Panc1 (cell line): ENCODE data around the gene PROK1. TPM values are rescaled to one million over a fixed set of nuclear protein-coding genes. Genes with fewer than 3 reads are reported as not detected.

Source experiments
- ATAC-seq: fragments of 200-7000 bp; cut with Tn5 transposase; 2 replicates; pipeline ENCODE4 v1.9.1; 2020; ENCODE audit warnings: mild to moderate bottlenecking, moderate library complexity
- BruUV-seq: library from RNA; stranded (reverse); fragments of 400-500 nt; replicated peaks from 2 replicates; lab custom pipeline; 2021; lab: Mats Ljungman, UMichigan
- CTCF ChIA-PET: fragments of 300-600 bp; sonication (Branson Sonifier 250); formaldehyde crosslinking; loops from one replicate; lab custom pipeline; 2022; ENCODE audit warnings: antibody characterized with exemption; lab: Charles Lee
- POLR2A ChIA-PET: fragments of 300-600 bp; sonication (Branson Sonifier 250); formaldehyde crosslinking; loops from one replicate; lab custom pipeline; 2022; ENCODE audit warnings: antibody characterized with exemption; lab: Charles Lee
- DNase-seq: peaks from one replicate; pipeline ENCODE4 v3.0.0-alpha.2; 2010; ENCODE audit warnings: low read depth, low spot score
- H3K27ac ChIP-seq: 2 replicates; pipeline ENCODE4 v1.5.1; 2011; ENCODE audit warnings: mild to moderate bottlenecking, low read length, inconsistent platforms
- H3K27me3 ChIP-seq: fragments of 200-500 bp; sonication (Bioruptor generic); 2 replicates; pipeline ENCODE4 v1.6.0; 2014; ENCODE audit warnings: low read length, inconsistent platforms; ENCODE audit not compliant: control insufficient read depth, insufficient read depth
- H3K36me3 ChIP-seq: fragments of 200-500 bp; sonication (Bioruptor generic); 2 replicates; pipeline ENCODE4 v1.5.1; 2014; ENCODE audit warnings: inconsistent platforms, mild to moderate bottlenecking, low read length, moderate library complexity; ENCODE audit not compliant: control insufficient read depth, insufficient read depth
- H3K4me1 ChIP-seq: 2 replicates; pipeline ENCODE4 v1.5.1; 2011; ENCODE audit warnings: inconsistent platforms, mild to moderate bottlenecking, low read length, moderate library complexity; ENCODE audit not compliant: control insufficient read depth, insufficient read depth
- H3K4me3 ChIP-seq, 2 experiments: 2 replicates each; pipeline ENCODE4 v1.5.1; 2011 to 2012; ENCODE audit warnings: low read depth in 2 of 2, low read length in 2 of 2, mild to moderate bottlenecking in 2 of 2, inconsistent platforms in 1 of 2, moderate library complexity in 1 of 2
- H3K9me3 ChIP-seq: fragments of 200-500 bp; sonication (Bioruptor generic); 2 replicates; pipeline ENCODE4 v1.5.1; 2014; ENCODE audit warnings: low read depth, mild to moderate bottlenecking, inconsistent platforms, low read length, moderate library complexity; ENCODE audit not compliant: control insufficient read depth, insufficient read depth
- CTCF ChIP-seq: fragments of 450-650 bp; IDR thresholded peaks from 2 replicates; pipeline ENCODE4 v1.5.1; 2017; ENCODE audit warnings: mild to moderate bottlenecking
- POLR2AphosphoS5 ChIP-seq: IDR thresholded peaks from 2 replicates; pipeline ENCODE4 v1.6.1; 2012; ENCODE audit warnings: mild to moderate bottlenecking, low read depth, low read length, moderate library complexity
- REST ChIP-seq, 2 experiments: IDR thresholded peaks; 2 replicates each; pipeline ENCODE4 v1.6.1; 2011 to 2012; ENCODE audit warnings: low read depth in 2 of 2, control low read depth in 1 of 2, low read length in 1 of 2, mild to moderate bottlenecking in 1 of 2, moderate library complexity in 1 of 2; ENCODE audit not compliant: insufficient read depth in 1 of 2
- SIN3A ChIP-seq: IDR thresholded peaks from 2 replicates; pipeline ENCODE4 v1.6.1; 2012; ENCODE audit warnings: low read depth, mild to moderate bottlenecking, low read length, moderate library complexity, borderline replicate concordance; ENCODE audit not compliant: insufficient read depth
- TCF7L2 ChIP-seq: IDR thresholded peaks from 2 replicates; pipeline ENCODE4 v1.6.1; 2011; ENCODE audit warnings: mild to moderate bottlenecking, low read depth, low read length, inconsistent platforms
- in situ Hi-C: cut with HindIII; loops from 2 replicates; pipeline ENCODE4 v1.10.0; 2016; ENCODE audit warnings: low sequenced_read_pairs, low pct_unique_long_range_greater_than_20kb
- intact Hi-C: fragments of 100-400 bp; cut with micrococcal nuclease; formaldehyde crosslinking; loops from one replicate; pipeline ENCODE4 v1.10.0; 2022; ENCODE audit not compliant: unreplicated experiment
- total RNA-seq: library from RNA; stranded (reverse); gene quantifications from one replicate; pipeline ENCODE4 v1.2.1, GENCODE V29; 2021; ENCODE audit not compliant: unreplicated experiment

The PROK1 gene
- total RNA-seq, 1 experiment from 2014 or later = not detected

- Histone ChIP-seq H3K27me3 (no peaks in the 10 kb centered on the region), H3K36me3 (no peaks in the 10 kb centered on the region), H3K27ac (no peak overlapping the region), H3K4me1 (no peaks in the 10 kb centered on the region), H3K4me3 (no peak overlapping the region), H3K9me3 (no peaks in the 10 kb centered on the region)
- DNase-seq (no peak), ATAC-seq (no peak)
- TF ChIP-seq REST (IDR thresholded peaks at IDR 0.05; ENCODE audit: insufficient read depth in 1 of 2, low read depth in 2 of 2, low read length in 1 of 2) (no peak), SIN3A (no peak), CTCF (no peak), TCF7L2 (no peak), POLR2AphosphoS5 (no peak)
- no TSS peak for BruUV-seq
- in situ Hi-C loops (no loop called here), intact Hi-C loops (no loop called here)
- POLR2A ChIA-PET = no interaction called here
- CTCF ChIA-PET = no interaction called here
Measured at GRCh38 chr1:110441888-110442287, 9.1 kb upstream of the PROK1 start.

GRCh38 chr1:110443451-110443850 lies 7.5 kb upstream of the PROK1 start:
- Histone ChIP-seq H3K4me1 (no peaks in the 10 kb centered on the region), H3K36me3 (no peaks in the 10 kb centered on the region), H3K9me3 (no peaks in the 10 kb centered on the region), H3K27ac (no peak overlapping the region), H3K4me3 (no peak overlapping the region), H3K27me3 (peaks cover 2% of the 10 kb centered on the region; the same call in 1 of the 2 replicates)
- ATAC-seq (no peak), DNase-seq (no peak)
- ChIA-PET POLR2A (no interaction called here), CTCF (no interaction called here)
- intact Hi-C loops = no loop called here
- no TSS peak for BruUV-seq
- in situ Hi-C loops = no loop called here
- TF ChIP-seq TCF7L2 (no peak), POLR2AphosphoS5 (no peak)

GRCh38 chr1:110444561-110444960 lies 6.4 kb upstream of the PROK1 start:
- no TSS peak for BruUV-seq
- Histone ChIP-seq H3K4me1 (no peaks in the 10 kb centered on the region), H3K27ac (no peak overlapping the region), H3K27me3 (peaks cover 2% of the 10 kb centered on the region), H3K36me3 (no peaks in the 10 kb centered on the region), H3K4me3 (no peak overlapping the region), H3K9me3 (no peaks in the 10 kb centered on the region)
- ATAC-seq (no peak), DNase-seq (no peak)
- CTCF ChIA-PET = interaction anchor here (0.7 kb wide), 1 partner anchor 203 kb away, joined by 6 read pairs; no protein-coding TSS in a partner anchor
- POLR2A ChIA-PET = no interaction called here
- in situ Hi-C loops (no loop called here), intact Hi-C loops (no loop called here)
- TF ChIP-seq REST (IDR thresholded peaks at IDR 0.05; ENCODE audit: insufficient read depth in 1 of 2, low read depth in 2 of 2, low read length in 1 of 2) (no peak), POLR2AphosphoS5 (no peak), CTCF (no peak), TCF7L2 (no peak), SIN3A (no peak)
